ENCODE measurements around the gene KIF26B.
"Not testable (repeated sequence)": the region's sequence is repeated elsewhere in the genome, so short reads cannot be mapped to it uniquely, and the experiment has no call there.

KIF26B gene

DNA sequence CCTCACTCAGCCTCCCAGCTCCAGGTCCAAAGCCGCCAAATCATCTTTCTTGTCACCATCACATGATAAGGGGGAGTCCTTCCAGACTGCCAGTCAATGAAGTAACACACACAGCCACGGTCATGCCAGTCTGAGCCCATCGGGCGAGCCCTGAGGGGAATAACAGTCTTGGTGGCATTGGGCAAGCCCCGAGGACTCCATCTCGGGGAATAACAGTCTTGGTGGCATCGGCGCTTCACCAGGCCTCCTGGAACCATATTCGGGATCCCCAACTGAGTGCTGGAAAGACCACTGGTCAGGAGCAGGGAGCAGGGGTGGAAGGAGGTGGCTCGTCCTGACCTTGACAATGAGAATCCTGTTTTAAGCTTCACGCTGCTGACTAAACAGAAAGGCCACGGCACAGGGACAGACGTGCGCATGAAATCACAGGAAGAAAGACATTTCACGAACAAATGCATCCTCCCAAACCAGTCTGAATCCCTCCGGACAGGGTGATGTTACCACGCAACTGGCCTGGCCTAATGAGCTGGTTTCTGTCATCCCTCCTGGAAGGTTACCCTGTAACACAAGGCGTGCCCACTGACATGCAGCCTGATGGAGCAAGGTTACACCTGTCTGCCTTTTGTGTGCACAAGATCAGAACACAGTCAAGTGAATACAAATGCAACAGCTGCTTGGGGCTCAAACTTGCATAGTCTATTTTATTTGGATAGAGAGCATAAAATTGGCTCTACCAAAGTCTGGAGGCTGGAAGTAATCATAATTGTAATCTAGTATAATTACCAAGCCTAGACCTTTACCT lies 517.4 kb downstream of the KIF26B start:
- no peak overlapping the region for H3K9ac ChIP-seq (ENCODE audit: low read depth, low read length, poor library complexity, severe bottlenecking)
- H3K4me3 ChIP-seq (ENCODE audit: low read length, poor library complexity, severe bottlenecking) = no peak overlapping the region
- H4K20me1 ChIP-seq (ENCODE audit: insufficient read depth, low read length, poor library complexity, severe bottlenecking) = no peaks in the 10 kb centered on the region
- no peaks in the 10 kb centered on the region for H3K9me3 ChIP-seq (ENCODE audit: insufficient read depth, low read depth, low read length)
- TF ChIP-seq, protein P1, sequence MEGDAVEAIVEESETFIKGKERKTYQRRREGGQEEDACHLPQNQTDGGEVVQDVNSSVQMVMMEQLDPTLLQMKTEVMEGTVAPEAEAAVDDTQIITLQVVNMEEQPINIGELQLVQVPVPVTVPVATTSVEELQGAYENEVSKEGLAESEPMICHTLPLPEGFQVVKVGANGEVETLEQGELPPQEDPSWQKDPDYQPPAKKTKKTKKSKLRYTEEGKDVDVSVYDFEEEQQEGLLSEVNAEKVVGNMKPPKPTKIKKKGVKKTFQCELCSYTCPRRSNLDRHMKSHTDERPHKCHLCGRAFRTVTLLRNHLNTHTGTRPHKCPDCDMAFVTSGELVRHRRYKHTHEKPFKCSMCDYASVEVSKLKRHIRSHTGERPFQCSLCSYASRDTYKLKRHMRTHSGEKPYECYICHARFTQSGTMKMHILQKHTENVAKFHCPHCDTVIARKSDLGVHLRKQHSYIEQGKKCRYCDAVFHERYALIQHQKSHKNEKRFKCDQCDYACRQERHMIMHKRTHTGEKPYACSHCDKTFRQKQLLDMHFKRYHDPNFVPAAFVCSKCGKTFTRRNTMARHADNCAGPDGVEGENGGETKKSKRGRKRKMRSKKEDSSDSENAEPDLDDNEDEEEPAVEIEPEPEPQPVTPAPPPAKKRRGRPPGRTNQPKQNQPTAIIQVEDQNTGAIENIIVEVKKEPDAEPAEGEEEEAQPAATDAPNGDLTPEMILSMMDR (conservative IDR thresholded peaks at IDR 0.05; ENCODE audit: low read length) = no peak
- no peak for TF ChIP-seq EZH2phosphoT487 (IDR thresholded peaks at IDR 0.05; ENCODE audit: borderline replicate concordance)
- H3K4me2 ChIP-seq (ENCODE audit: low read depth, low read length, poor library complexity, severe bottlenecking) = no peak overlapping the region
- no peaks in the 10 kb centered on the region for H3K79me2 ChIP-seq (ENCODE audit: insufficient read depth, low read length)
- H3K36me3 ChIP-seq (ENCODE audit: insufficient read depth, low read length) = no peaks in the 10 kb centered on the region
- no peaks in the 10 kb centered on the region for H3K27me3 ChIP-seq (ENCODE audit: insufficient read depth, low read length, poor library complexity, severe bottlenecking)
- no peaks in the 10 kb centered on the region for H3K4me1 ChIP-seq (ENCODE audit: insufficient read depth, low read length, poor library complexity, severe bottlenecking)
- H3K9me2 ChIP-seq (replicated peaks; ENCODE audit: low read depth, low read length) = no peaks in the 10 kb centered on the region
- H2AFZ ChIP-seq (ENCODE audit: low read length) = no peak overlapping the region
- H3F3A ChIP-seq (ENCODE audit: low read depth) = no peaks in the 10 kb centered on the region

DNA sequence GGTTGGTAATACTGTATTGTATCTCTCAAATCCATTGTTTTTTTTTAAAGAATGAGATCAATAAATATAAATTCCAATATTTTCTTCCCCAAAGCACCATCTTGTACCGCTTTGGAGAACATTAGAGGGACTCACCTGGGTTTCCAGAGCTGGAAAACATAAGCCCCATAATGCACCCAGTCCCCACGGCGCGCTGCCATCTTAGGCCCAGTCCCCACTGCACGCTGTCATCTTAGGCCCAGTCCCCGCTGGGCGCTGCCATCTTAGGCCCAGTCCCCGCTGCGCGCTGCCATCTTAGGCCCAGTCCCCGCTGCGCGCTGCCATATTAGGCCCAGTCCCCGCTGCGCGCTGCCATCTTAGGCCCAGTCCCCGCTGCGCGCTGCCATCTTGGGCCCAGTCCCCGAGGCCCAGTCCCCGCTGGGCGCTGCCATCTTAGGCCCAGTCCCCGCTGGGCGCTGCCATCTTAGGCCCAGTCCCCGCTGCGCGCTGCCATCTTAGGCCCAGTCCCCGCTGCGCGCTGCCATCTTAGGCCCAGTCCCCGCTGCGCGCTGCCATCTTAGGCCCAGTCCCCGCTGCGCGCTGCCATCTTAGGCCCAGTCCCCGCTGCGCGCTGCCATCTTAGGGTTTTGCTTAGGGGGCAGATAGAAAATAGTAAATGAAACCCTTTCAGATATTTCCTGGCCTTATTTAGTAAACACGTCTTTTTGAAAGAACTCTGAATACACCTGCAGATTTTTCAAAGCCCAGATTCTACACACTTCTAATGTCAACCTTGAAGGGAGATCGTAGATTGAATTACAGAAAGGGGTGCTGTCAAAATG lies 518.3 kb downstream of the KIF26B start:
- H3K9me2 ChIP-seq (replicated peaks; ENCODE audit: low read depth, low read length); H3K4me1 ChIP-seq (ENCODE audit: insufficient read depth, low read length, poor library complexity, severe bottlenecking); H3K79me2 ChIP-seq (ENCODE audit: insufficient read depth, low read length); H2AFZ ChIP-seq (ENCODE audit: low read length); H3K27me3 ChIP-seq (ENCODE audit: insufficient read depth, low read length, poor library complexity, severe bottlenecking); H3K36me3 ChIP-seq (ENCODE audit: insufficient read depth, low read length); H3K4me2 ChIP-seq (ENCODE audit: low read depth, low read length, poor library complexity, severe bottlenecking); H3K9me3 ChIP-seq (ENCODE audit: insufficient read depth, low read depth, low read length); H3F3A ChIP-seq (ENCODE audit: low read depth); H4K20me1 ChIP-seq (ENCODE audit: insufficient read depth, low read length, poor library complexity, severe bottlenecking); H3K4me3 ChIP-seq (ENCODE audit: low read length, poor library complexity, severe bottlenecking); H3K9ac ChIP-seq (ENCODE audit: low read depth, low read length, poor library complexity, severe bottlenecking): not testable (repeated sequence)

DNA sequence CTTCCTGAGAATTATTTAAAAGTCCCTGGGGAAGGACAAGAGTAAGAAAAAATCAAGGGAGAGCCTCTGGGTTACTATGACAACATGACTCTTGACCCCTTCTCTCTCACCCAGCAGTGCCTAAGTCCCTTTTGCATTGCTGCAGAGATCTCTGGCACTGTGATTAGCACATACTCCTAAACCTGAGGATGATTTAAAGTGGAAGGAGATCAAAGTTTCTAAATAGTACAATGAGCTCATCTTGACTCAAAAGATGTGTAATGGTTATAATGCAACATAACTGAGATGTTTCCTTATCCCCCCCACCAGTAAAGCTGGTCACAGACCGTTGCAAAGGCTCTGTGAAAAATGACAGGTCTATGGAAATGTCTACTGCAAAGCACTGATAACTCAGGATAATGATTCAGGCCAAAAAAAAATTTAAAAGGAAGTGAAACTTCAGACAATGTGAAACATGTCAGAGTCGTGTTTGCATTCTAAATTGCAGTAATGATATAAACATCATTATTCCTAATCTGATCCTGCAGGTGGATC lies 519.2 kb downstream of the KIF26B start:
- Histone ChIP-seq H2AFZ (ENCODE audit: low read length) (no peak overlapping the region), H3K4me2 (ENCODE audit: low read depth, low read length, poor library complexity, severe bottlenecking) (no peak overlapping the region), H3K4me1 (ENCODE audit: insufficient read depth, low read length, poor library complexity, severe bottlenecking) (no peaks in the 10 kb centered on the region), H3K27me3 (ENCODE audit: insufficient read depth, low read length, poor library complexity, severe bottlenecking) (no peaks in the 10 kb centered on the region), H3K9me3 (ENCODE audit: insufficient read depth, low read depth, low read length) (no peaks in the 10 kb centered on the region), H4K20me1 (ENCODE audit: insufficient read depth, low read length, poor library complexity, severe bottlenecking) (no peaks in the 10 kb centered on the region), H3K9ac (ENCODE audit: low read depth, low read length, poor library complexity, severe bottlenecking) (no peak overlapping the region), H3K36me3 (ENCODE audit: insufficient read depth, low read length) (no peaks in the 10 kb centered on the region), H3K4me3 (ENCODE audit: low read length, poor library complexity, severe bottlenecking) (no peak overlapping the region), H3K79me2 (ENCODE audit: insufficient read depth, low read length) (no peaks in the 10 kb centered on the region), H3F3A (ENCODE audit: low read depth) (no peaks in the 10 kb centered on the region), H3K9me2 (replicated peaks; ENCODE audit: low read depth, low read length) (no peaks in the 10 kb centered on the region)
- no peak for TF ChIP-seq EZH2phosphoT487 (IDR thresholded peaks at IDR 0.05; ENCODE audit: borderline replicate concordance)

DNA sequence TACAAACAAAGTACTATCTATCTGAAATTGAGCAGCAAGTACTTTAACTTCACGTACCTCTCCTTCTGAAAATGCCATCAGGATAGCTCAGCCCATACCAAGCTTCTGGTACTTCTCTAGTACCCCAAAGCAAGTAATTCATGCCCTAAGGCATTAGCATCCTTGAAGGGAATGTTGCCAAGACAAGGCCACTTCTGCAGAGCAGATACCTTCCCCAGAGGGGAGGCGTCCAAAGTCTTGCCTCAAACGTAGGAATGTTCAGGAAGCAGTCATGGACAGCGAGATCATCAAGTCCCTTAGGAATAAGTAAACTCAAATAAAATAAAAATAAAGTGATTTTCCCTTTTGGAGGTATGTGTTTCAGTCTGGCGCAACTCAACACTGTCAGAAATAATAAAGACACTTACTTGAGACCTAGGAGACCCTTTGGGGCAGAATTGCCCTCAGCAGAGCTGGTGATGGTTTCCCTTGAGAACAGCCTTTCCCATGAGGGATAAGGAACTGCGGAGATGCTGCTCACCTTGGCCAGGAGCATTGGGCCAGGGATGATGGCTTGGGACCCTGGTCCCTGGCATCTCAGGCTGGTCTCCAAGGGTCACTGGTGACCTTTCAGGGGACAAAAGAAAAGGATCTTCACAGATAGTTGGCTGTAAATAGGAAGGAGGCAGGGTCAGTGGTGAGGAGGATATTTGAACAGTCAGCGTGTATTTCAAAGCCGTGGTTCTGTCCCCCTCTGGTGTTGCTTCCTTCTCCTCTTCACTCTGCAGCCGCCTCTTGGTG lies 522.9 kb downstream of the KIF26B start:
- Histone ChIP-seq H3K4me3 (ENCODE audit: low read length, poor library complexity, severe bottlenecking) (no peak overlapping the region), H3K4me2 (ENCODE audit: low read depth, low read length, poor library complexity, severe bottlenecking) (no peak overlapping the region), H3K27me3 (ENCODE audit: insufficient read depth, low read length, poor library complexity, severe bottlenecking) (no peaks in the 10 kb centered on the region), H3F3A (ENCODE audit: low read depth) (no peaks in the 10 kb centered on the region), H3K4me1 (ENCODE audit: insufficient read depth, low read length, poor library complexity, severe bottlenecking) (no peaks in the 10 kb centered on the region), H4K20me1 (ENCODE audit: insufficient read depth, low read length, poor library complexity, severe bottlenecking) (no peaks in the 10 kb centered on the region), H3K9me3 (ENCODE audit: insufficient read depth, low read depth, low read length) (no peaks in the 10 kb centered on the region), H3K36me3 (ENCODE audit: insufficient read depth, low read length) (no peaks in the 10 kb centered on the region), H3K9ac (ENCODE audit: low read depth, low read length, poor library complexity, severe bottlenecking) (no peak overlapping the region), H3K9me2 (replicated peaks; ENCODE audit: low read depth, low read length) (no peaks in the 10 kb centered on the region), H2AFZ (ENCODE audit: low read length) (no peak overlapping the region), H3K79me2 (ENCODE audit: insufficient read depth, low read length) (no peaks in the 10 kb centered on the region)
- TF ChIP-seq EZH2phosphoT487 (IDR thresholded peaks at IDR 0.05; ENCODE audit: borderline replicate concordance) = no peak
- TF ChIP-seq, protein P1 (conservative IDR thresholded peaks at IDR 0.05; ENCODE audit: low read length) = no peak

Data from Loucy (cell line).